PC-3 (cell line): ENCODE results near the gene GTF2A1L. TPM values are rescaled to one million over a fixed set of nuclear protein-coding genes. Genes with fewer than 3 reads are reported as not detected.

Source experiments
- ATAC-seq: fragments of 200-7000 bp; cut with Tn5 transposase; 2 replicates; pipeline ENCODE4 v1.9.1; 2020; ENCODE audit warnings: mild to moderate bottlenecking, moderate library complexity
- BruUV-seq: library from RNA; stranded (reverse); fragments of 400-500 nt; replicated peaks from 2 replicates; lab custom pipeline; 2021; lab: Mats Ljungman, UMichigan
- CTCF ChIA-PET: fragments of 300-600 bp; sonication (Branson Sonifier 250); formaldehyde crosslinking; loops from one replicate; lab custom pipeline; 2022; ENCODE audit warnings: antibody characterized with exemption; lab: Charles Lee
- POLR2A ChIA-PET: fragments of 300-600 bp; sonication (Branson Sonifier 250); formaldehyde crosslinking; loops from one replicate; lab custom pipeline; 2022; ENCODE audit warnings: antibody characterized with exemption; ENCODE audit not compliant: unreplicated experiment; lab: Charles Lee
- DNase-seq: peaks from one replicate; pipeline ENCODE4 v3.0.0-alpha.2; 2015
- H2AFZ ChIP-seq: fragments of 300-600 bp; sonication (generic); 2 replicates; pipeline ENCODE4 v1.6.0; 2016; ENCODE audit warnings: antibody characterized with exemption, low read length
- H3F3A ChIP-seq: fragments of 300-600 bp; sonication (generic); one replicate; pipeline ENCODE4 v1.6.0; 2017; ENCODE audit warnings: antibody characterized with exemption, low read length, control low read depth, mild to moderate bottlenecking; ENCODE audit not compliant: unreplicated experiment
- H3K27ac ChIP-seq: fragments of 300-600 bp; sonication (generic); 2 replicates; pipeline ENCODE4 v1.5.1; 2016; ENCODE audit warnings: mild to moderate bottlenecking, low read length
- H3K27me3 ChIP-seq: fragments of 300-600 bp; sonication (generic); 2 replicates; pipeline ENCODE4 v1.6.1; 2016; ENCODE audit warnings: low read length, mixed read lengths
- H3K36me3 ChIP-seq: fragments of 300-600 bp; sonication (generic); 2 replicates; pipeline ENCODE4 v1.6.1; 2016; ENCODE audit warnings: low read depth, mixed run types, low read length, mixed read lengths
- H3K4me1 ChIP-seq: fragments of 300-600 bp; sonication (generic); 2 replicates; pipeline ENCODE4 v1.5.1; 2016; ENCODE audit warnings: low read length; ENCODE audit not compliant: insufficient read depth
- H3K4me2 ChIP-seq: fragments of 300-600 bp; sonication (generic); 2 replicates; pipeline ENCODE4 v1.6.0; 2016; ENCODE audit warnings: low read length
- H3K4me3 ChIP-seq: fragments of 300-600 bp; sonication (generic); 2 replicates; pipeline ENCODE4 v1.5.1; 2016; ENCODE audit warnings: mild to moderate bottlenecking, low read length, mixed read lengths
- H3K79me2 ChIP-seq: fragments of 300-600 bp; sonication (generic); 2 replicates; pipeline ENCODE4 v1.6.1; 2017; ENCODE audit warnings: low read length, mixed read lengths
- H3K9ac ChIP-seq: fragments of 300-600 bp; sonication (generic); 2 replicates; pipeline ENCODE4 v1.6.0; 2016; ENCODE audit warnings: mild to moderate bottlenecking, low read length
- H3K9me2 ChIP-seq: fragments of 300-600 bp; sonication (generic); replicated peaks from 2 replicates; pipeline ENCODE4 v1.6.1; 2016; ENCODE audit warnings: mixed run types, low read length, mixed read lengths
- H3K9me3 ChIP-seq: fragments of 300-600 bp; sonication (generic); 2 replicates; pipeline ENCODE4 v1.6.1; 2016; ENCODE audit warnings: low read length, mixed read lengths
- H4K20me1 ChIP-seq: fragments of 300-600 bp; sonication (generic); 2 replicates; pipeline ENCODE4 v1.6.1; 2016; ENCODE audit warnings: low read length, mixed read lengths
- EZH2 ChIP-seq: fragments of 300-600 bp; sonication (generic); IDR thresholded peaks from one replicate; pipeline ENCODE4 v1.6.1; 2017; ENCODE audit warnings: antibody characterized with exemption, mild to moderate bottlenecking, low read length; ENCODE audit not compliant: unreplicated experiment
- EZH2phosphoT487 ChIP-seq: fragments of 300-600 bp; sonication (generic); IDR thresholded peaks from 2 replicates; pipeline ENCODE4 v1.6.1; 2018; ENCODE audit warnings: mild to moderate bottlenecking, antibody characterized with exemption, low read length, borderline replicate concordance
- intact Hi-C: fragments of 100-400 bp; cut with micrococcal nuclease; formaldehyde crosslinking; loops from 2 replicates; pipeline ENCODE4 v1.9.0; 2023
- total RNA-seq: library from RNA; depleted of rRNA; stranded (reverse); fragments of >200 nt; gene quantifications from 2 replicates; pipeline ENCODE4 v1.2.3, GENCODE V29; 2014
- TF ChIP-seq, protein P1 (sequence below): fragments of 300-600 bp; sonication (generic); conservative IDR thresholded peaks from 2 replicates; pipeline ENCODE4 v1.5.1; 2017; ENCODE audit warnings: antibody characterized with exemption, low read depth, mild to moderate bottlenecking, low read length

GTF2A1L gene
- total RNA-seq, 1 experiment from 2014 or later = not detected

DNA sequence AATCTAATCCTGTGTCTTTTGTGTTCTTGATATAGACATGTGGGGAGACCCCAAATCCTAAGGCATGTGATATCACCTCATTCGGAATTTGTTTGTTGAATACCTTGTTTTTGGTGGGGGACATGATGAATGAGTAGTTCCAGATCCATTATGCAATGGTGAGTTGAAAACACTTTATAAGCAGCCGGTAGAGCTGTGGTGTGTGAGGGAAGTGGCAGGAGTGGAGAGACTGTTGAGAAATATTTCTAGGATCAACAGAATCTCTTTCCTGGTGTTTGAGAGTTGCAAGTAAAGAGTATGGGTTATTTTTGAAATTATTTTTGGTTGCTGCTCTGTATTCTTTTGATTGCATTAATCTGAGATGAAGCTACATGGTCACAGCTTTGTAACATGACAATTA lies 103.5 kb downstream of the GTF2A1L start:
- no peak overlapping the region for H3K4me3 ChIP-seq
- H3K9me3 ChIP-seq = no peaks in the 10 kb centered on the region
- intact Hi-C loops = no loop called here
- no peak overlapping the region for H3K27ac ChIP-seq
- no peaks in the 10 kb centered on the region for H3K9me2 ChIP-seq
- CTCF ChIA-PET = no interaction called here
- no peak overlapping the region for H3K4me2 ChIP-seq
- no peak for ATAC-seq
- TF ChIP-seq, protein P1, sequence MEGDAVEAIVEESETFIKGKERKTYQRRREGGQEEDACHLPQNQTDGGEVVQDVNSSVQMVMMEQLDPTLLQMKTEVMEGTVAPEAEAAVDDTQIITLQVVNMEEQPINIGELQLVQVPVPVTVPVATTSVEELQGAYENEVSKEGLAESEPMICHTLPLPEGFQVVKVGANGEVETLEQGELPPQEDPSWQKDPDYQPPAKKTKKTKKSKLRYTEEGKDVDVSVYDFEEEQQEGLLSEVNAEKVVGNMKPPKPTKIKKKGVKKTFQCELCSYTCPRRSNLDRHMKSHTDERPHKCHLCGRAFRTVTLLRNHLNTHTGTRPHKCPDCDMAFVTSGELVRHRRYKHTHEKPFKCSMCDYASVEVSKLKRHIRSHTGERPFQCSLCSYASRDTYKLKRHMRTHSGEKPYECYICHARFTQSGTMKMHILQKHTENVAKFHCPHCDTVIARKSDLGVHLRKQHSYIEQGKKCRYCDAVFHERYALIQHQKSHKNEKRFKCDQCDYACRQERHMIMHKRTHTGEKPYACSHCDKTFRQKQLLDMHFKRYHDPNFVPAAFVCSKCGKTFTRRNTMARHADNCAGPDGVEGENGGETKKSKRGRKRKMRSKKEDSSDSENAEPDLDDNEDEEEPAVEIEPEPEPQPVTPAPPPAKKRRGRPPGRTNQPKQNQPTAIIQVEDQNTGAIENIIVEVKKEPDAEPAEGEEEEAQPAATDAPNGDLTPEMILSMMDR = no peak
- TF ChIP-seq EZH2 (no peak), EZH2phosphoT487 (no peak)
- 0 out of 2 replicates have a peak, but pooled peaks cover 4% of the 10 kb centered on the region for H3K4me1 ChIP-seq
- H3F3A ChIP-seq = no peaks in the 10 kb centered on the region
- no peak for DNase-seq
- H3K27me3 ChIP-seq = no peaks in the 10 kb centered on the region
- no TSS peak for BruUV-seq
- H2AFZ ChIP-seq = no peak overlapping the region
- POLR2A ChIA-PET = no interaction called here
- no peaks in the 10 kb centered on the region for H3K36me3 ChIP-seq
- H3K79me2 ChIP-seq = no peaks in the 10 kb centered on the region
- no peak overlapping the region for H3K9ac ChIP-seq
- no peaks in the 10 kb centered on the region for H4K20me1 ChIP-seq

DNA sequence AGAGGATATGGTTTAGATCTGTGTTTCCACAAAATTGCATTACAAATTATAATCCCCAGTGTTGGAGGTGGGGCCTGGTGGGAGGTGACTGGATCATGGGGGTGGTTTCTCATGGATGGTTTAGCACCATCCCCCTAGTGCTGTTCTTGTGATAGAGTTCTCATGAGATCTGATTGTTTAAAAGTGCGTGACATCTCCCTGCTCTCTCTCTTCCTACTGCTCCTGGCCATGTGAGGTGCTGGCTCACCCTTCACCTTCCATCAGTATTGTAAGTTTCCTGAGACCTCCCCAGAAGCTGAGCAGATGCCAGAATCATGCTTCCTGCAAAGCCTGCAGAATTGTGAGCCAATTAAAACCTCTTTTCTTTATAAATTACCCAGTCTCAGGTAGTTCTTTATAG lies 104.7 kb downstream of the GTF2A1L start:
- DNase-seq = no peak
- POLR2A ChIA-PET = no interaction called here

DNA sequence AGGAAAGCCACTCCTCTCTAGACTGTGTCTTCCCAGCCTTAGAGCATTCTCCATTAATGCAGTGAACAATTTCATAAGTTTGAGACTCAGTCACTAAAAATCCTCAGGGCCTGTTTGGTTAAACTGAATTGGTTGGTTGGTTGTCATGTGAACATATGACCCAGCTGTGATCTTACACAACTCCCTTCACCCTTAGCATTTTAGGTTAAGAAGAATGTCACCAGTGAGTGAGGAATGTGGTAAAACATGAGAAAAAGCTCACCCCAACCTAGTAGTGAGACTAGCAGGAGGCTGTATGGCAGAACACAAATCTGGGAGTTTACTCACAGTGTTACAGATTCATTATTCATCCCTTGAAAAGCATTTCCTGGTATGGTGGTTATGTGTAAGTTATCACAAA lies 105.5 kb downstream of the GTF2A1L start:
- POLR2A ChIA-PET = no interaction called here
- BruUV-seq = no TSS peak
- 0 out of 2 replicates have a peak, but pooled peaks cover 4% of the 10 kb centered on the region for H3K4me1 ChIP-seq
- H3F3A ChIP-seq = no peaks in the 10 kb centered on the region
- TF ChIP-seq EZH2phosphoT487 = no peak
- TF ChIP-seq, protein P1 = no peak
- TF ChIP-seq EZH2 = no peak
- ATAC-seq (no peak), DNase-seq (peak; percentile 12)
- no peaks in the 10 kb centered on the region for H3K9me3 ChIP-seq
- H2AFZ ChIP-seq = no peak overlapping the region
- H3K4me3 ChIP-seq = no peak overlapping the region
- CTCF ChIA-PET = no interaction called here
- intact Hi-C loops = no loop called here
- H3K27me3 ChIP-seq = no peaks in the 10 kb centered on the region
- H3K36me3 ChIP-seq = no peaks in the 10 kb centered on the region
- no peak overlapping the region for H3K4me2 ChIP-seq
- H3K27ac ChIP-seq = no peak overlapping the region
- H3K9ac ChIP-seq = no peak overlapping the region
- H3K79me2 ChIP-seq = no peaks in the 10 kb centered on the region
- no peaks in the 10 kb centered on the region for H3K9me2 ChIP-seq
- H4K20me1 ChIP-seq = no peaks in the 10 kb centered on the region

More for the DNA sequence above, 104.7 kb downstream of the GTF2A1L start:
- TF ChIP-seq EZH2phosphoT487 = no peak
- H3K4me3 ChIP-seq = no peak overlapping the region
- intact Hi-C loops = no loop called here
- no peaks in the 10 kb centered on the region for H3K36me3 ChIP-seq
- H3K79me2 ChIP-seq = no peaks in the 10 kb centered on the region
- no peaks in the 10 kb centered on the region for H3K9me2 ChIP-seq
- no peaks in the 10 kb centered on the region for H3K27me3 ChIP-seq
- BruUV-seq = no TSS peak
- no peaks in the 10 kb centered on the region for H3F3A ChIP-seq
- CTCF ChIA-PET = no interaction called here
- no peak overlapping the region for H3K4me2 ChIP-seq
- no peak overlapping the region for H2AFZ ChIP-seq
- H4K20me1 ChIP-seq = no peaks in the 10 kb centered on the region
- H3K4me1 ChIP-seq = 0 out of 2 replicates have a peak, but pooled peaks cover 4% of the 10 kb centered on the region
- no peak overlapping the region for H3K9ac ChIP-seq
- no peak overlapping the region for H3K27ac ChIP-seq
- H3K9me3 ChIP-seq = no peaks in the 10 kb centered on the region
- no peak for ATAC-seq
